Neural cell (in vitro differentiated cells): ENCODE data around the gene ISY1. TPM values are rescaled to one million over a fixed set of nuclear protein-coding genes. Genes with fewer than 3 reads are reported as not detected.

Experiments
- H2AFZ ChIP-seq: fragments of 200-600, 300-800 bp; sonication (generic), shearing (Covaris generic); 2 replicates; pipeline ENCODE4 v1.6.0; 2014; ENCODE audit warnings: low read depth, mild to moderate bottlenecking, antibody characterized with exemption, low read length, moderate library complexity
- H3F3A ChIP-seq: fragments of 200-600 bp; shearing (Covaris generic); 2 replicates; pipeline ENCODE4 v1.6.1; 2016; ENCODE audit warnings: mild to moderate bottlenecking, moderate library complexity, mixed read lengths, antibody characterized with exemption, low read length; ENCODE audit not compliant: insufficient read depth, poor library complexity, severe bottlenecking
- H3K27ac ChIP-seq: fragments of 200-600, 300-800 bp; sonication (generic), shearing (Covaris generic); 2 replicates; pipeline ENCODE4 v1.5.1; 2014; ENCODE audit warnings: mild to moderate bottlenecking, low read length, moderate library complexity
- H3K27me3 ChIP-seq: fragments of 300-800, 200-600 bp; sonication (generic), shearing (Covaris generic); 2 replicates; pipeline ENCODE4 v1.6.0; 2014; ENCODE audit warnings: mild to moderate bottlenecking, low read depth, low read length, moderate library complexity; ENCODE audit not compliant: insufficient read depth
- H3K36me3 ChIP-seq: fragments of 300-800, 200-600 bp; sonication (generic), shearing (Covaris generic); 2 replicates; pipeline ENCODE4 v1.5.1; 2014; ENCODE audit warnings: mild to moderate bottlenecking, antibody characterized with exemption, low read length, moderate library complexity; ENCODE audit not compliant: insufficient read depth
- H3K4me2 ChIP-seq: fragments of 300-800, 200-600 bp; sonication (generic), shearing (Covaris generic); 2 replicates; pipeline ENCODE4 v1.6.0; 2014; ENCODE audit warnings: mild to moderate bottlenecking, low read length
- H3K4me3 ChIP-seq: fragments of 300-800, 200-600 bp; sonication (generic), shearing (Covaris generic); 2 replicates; pipeline ENCODE4 v1.5.1; 2014; ENCODE audit warnings: mild to moderate bottlenecking, low read length, moderate library complexity
- H3K79me2 ChIP-seq: fragments of 200-600 bp; shearing (Covaris generic); replicated peaks from 2 replicates; pipeline ENCODE4 v1.6.0; 2014; ENCODE audit warnings: mild to moderate bottlenecking, low read length, moderate library complexity; ENCODE audit not compliant: insufficient read depth
- H3K9ac ChIP-seq: fragments of 300-800, 200-600 bp; sonication (generic), shearing (Covaris generic); 2 replicates; pipeline ENCODE4 v1.6.1; 2016; ENCODE audit warnings: mild to moderate bottlenecking, low read length, mixed read lengths
- H3K9me2 ChIP-seq: fragments of 200-600 bp; shearing (Covaris generic); 2 replicates; pipeline ENCODE4 v1.6.1; 2016; ENCODE audit warnings: mild to moderate bottlenecking, low read length, mixed read lengths; ENCODE audit not compliant: insufficient read depth
- H3K9me3 ChIP-seq: fragments of 200-600, 300-800 bp; sonication (generic), shearing (Covaris generic); 2 replicates; pipeline ENCODE4 v1.6.1; 2016; ENCODE audit warnings: mild to moderate bottlenecking, mixed run types, low read length, moderate library complexity, mixed read lengths
- H4K20me1 ChIP-seq: fragments of 200-600 bp; shearing (Covaris generic); 2 replicates; pipeline ENCODE4 v1.6.1; 2016; ENCODE audit warnings: mild to moderate bottlenecking, mixed run types; ENCODE audit not compliant: insufficient read depth
- CTCF ChIP-seq: fragments of 450-650 bp; IDR thresholded peaks from 2 replicates; pipeline ENCODE4 v1.5.1; 2014; ENCODE audit warnings: antibody characterized with exemption, mild to moderate bottlenecking, moderate library complexity; ENCODE audit not compliant: poor library complexity, severe bottlenecking
- EP300 ChIP-seq: fragments of 450-650 bp; conservative IDR thresholded peaks from 2 replicates; pipeline ENCODE4 v1.6.1; 2014; ENCODE audit warnings: antibody characterized with exemption, mild to moderate bottlenecking, moderate library complexity; ENCODE audit not compliant: poor library complexity, severe bottlenecking
- EZH2 ChIP-seq: fragments of 200-600, 300-800 bp; shearing (Covaris generic), sonication (generic); IDR thresholded peaks from 2 replicates; pipeline ENCODE4 v1.6.1; 2014; ENCODE audit warnings: antibody characterized with exemption, low read length, borderline replicate concordance, mild to moderate bottlenecking; ENCODE audit not compliant: insufficient read depth, poor library complexity, severe bottlenecking
- MXI1 ChIP-seq: fragments of 450-650 bp; conservative IDR thresholded peaks from 2 replicates; pipeline ENCODE4 v1.6.1; 2014; ENCODE audit warnings: antibody characterized with exemption, mild to moderate bottlenecking; ENCODE audit not compliant: poor library complexity, severe bottlenecking
- POLR2AphosphoS5 ChIP-seq: IDR thresholded peaks from 2 replicates; pipeline ENCODE4 v1.6.1; 2012
- RAD21 ChIP-seq: fragments of 450-650 bp; conservative IDR thresholded peaks from 2 replicates; pipeline ENCODE4 v1.6.1; 2014; ENCODE audit warnings: antibody characterized with exemption, mild to moderate bottlenecking, moderate library complexity
- SMC3 ChIP-seq: fragments of 450-650 bp; conservative IDR thresholded peaks from 2 replicates; pipeline ENCODE4 v1.6.1; 2014; ENCODE audit warnings: antibody characterized with exemption, mild to moderate bottlenecking, moderate library complexity; ENCODE audit not compliant: poor library complexity
- TAF1 ChIP-seq: IDR thresholded peaks from 2 replicates; pipeline ENCODE4 v1.6.1; 2012; ENCODE audit warnings: low read depth
- polyA plus RNA-seq: library from polyadenylated mRNA; depleted of rRNA; stranded (reverse); fragments of >200 nt; gene quantifications from 2 replicates; pipeline ENCODE4 v1.2.3, GENCODE V29; 2014
- TF ChIP-seq, protein P1 (sequence below): IDR thresholded peaks from 2 replicates; pipeline ENCODE4 v1.6.1; 2012; ENCODE audit warnings: borderline replicate concordance

ISY1 gene
- polyA plus RNA-seq, 1 donor from 2014 or later: 23.3 TPM

DNA sequence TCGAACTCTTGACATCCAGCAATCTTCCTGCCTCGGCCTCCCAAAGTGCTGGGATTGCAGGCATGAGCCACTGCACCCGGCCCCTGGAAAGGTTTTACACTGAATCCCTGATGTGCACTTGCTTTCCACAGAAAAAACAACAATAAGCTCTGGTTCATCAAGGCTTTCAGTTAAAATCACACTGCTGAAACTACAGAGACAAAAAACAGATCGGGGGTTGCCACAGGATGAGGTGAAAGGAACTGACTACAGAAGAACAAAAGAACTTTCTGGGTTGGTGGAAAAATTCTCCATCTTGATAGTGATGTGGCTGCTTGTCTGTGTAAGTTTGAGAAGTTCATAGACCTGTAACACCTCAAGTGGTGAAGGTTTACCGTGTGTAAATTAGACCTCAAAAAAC is 42.1 kb downstream of the ISY1 start:
- Histone ChIP-seq H3K4me2 (no peak overlapping the region), H3K9ac (no peak overlapping the region), H4K20me1 (no peaks in the 10 kb centered on the region), H2AFZ (no peak overlapping the region), H3K79me2 (no peaks in the 10 kb centered on the region), H3K9me2 (no peaks in the 10 kb centered on the region), H3K4me3 (no peak overlapping the region), H3F3A (peaks cover 3% of the 10 kb centered on the region), H3K9me3 (no peaks in the 10 kb centered on the region), H3K36me3 (no peaks in the 10 kb centered on the region), H3K27ac (no peak overlapping the region), H3K27me3 (no peaks in the 10 kb centered on the region)
- TF ChIP-seq CTCF (no peak), RAD21 (no peak), MXI1 (no peak), POLR2AphosphoS5 (no peak)
- TF ChIP-seq, protein P1, sequence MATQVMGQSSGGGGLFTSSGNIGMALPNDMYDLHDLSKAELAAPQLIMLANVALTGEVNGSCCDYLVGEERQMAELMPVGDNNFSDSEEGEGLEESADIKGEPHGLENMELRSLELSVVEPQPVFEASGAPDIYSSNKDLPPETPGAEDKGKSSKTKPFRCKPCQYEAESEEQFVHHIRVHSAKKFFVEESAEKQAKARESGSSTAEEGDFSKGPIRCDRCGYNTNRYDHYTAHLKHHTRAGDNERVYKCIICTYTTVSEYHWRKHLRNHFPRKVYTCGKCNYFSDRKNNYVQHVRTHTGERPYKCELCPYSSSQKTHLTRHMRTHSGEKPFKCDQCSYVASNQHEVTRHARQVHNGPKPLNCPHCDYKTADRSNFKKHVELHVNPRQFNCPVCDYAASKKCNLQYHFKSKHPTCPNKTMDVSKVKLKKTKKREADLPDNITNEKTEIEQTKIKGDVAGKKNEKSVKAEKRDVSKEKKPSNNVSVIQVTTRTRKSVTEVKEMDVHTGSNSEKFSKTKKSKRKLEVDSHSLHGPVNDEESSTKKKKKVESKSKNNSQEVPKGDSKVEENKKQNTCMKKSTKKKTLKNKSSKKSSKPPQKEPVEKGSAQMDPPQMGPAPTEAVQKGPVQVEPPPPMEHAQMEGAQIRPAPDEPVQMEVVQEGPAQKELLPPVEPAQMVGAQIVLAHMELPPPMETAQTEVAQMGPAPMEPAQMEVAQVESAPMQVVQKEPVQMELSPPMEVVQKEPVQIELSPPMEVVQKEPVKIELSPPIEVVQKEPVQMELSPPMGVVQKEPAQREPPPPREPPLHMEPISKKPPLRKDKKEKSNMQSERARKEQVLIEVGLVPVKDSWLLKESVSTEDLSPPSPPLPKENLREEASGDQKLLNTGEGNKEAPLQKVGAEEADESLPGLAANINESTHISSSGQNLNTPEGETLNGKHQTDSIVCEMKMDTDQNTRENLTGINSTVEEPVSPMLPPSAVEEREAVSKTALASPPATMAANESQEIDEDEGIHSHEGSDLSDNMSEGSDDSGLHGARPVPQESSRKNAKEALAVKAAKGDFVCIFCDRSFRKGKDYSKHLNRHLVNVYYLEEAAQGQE: no peak

DNA sequence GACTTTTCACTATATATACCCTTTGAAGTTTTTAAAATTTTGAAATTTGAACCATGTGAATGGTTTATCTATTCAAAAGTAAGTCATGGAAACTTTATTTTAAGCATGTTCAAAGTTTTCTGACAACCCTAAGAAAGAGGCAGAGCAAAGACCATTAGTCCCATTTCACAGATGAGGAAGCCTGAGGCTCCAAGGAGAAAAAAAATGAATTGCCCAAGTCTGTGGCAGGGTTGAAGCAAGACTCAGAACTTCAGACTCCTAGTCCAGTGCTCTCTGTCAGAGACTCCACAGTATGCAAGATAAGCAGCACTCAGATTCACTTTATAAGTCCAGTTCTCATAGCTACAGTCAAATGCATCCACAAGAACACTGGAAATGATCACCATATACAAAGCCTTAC is 43.7 kb downstream of the ISY1 start:
- no peaks in the 10 kb centered on the region for H3K79me2 ChIP-seq
- no peaks in the 10 kb centered on the region for H3K27me3 ChIP-seq
- no peak overlapping the region for H3K9ac ChIP-seq
- H3K4me3 ChIP-seq: no peak overlapping the region
- peaks cover 3% of the 10 kb centered on the region for H3F3A ChIP-seq
- no peak overlapping the region for H2AFZ ChIP-seq
- H3K4me2 ChIP-seq: no peak overlapping the region
- no peaks in the 10 kb centered on the region for H4K20me1 ChIP-seq
- H3K9me2 ChIP-seq: no peaks in the 10 kb centered on the region
- H3K36me3 ChIP-seq: no peaks in the 10 kb centered on the region
- H3K27ac ChIP-seq: no peak overlapping the region
- no peaks in the 10 kb centered on the region for H3K9me3 ChIP-seq
- TF ChIP-seq CTCF: no peak
- no peak for TF ChIP-seq POLR2AphosphoS5
- TF ChIP-seq, protein P1: no peak
- no peak for TF ChIP-seq EP300
- no peak for TF ChIP-seq SMC3
- no peak for TF ChIP-seq TAF1
- TF ChIP-seq EZH2: no peak
- TF ChIP-seq RAD21: no peak
- no peak for TF ChIP-seq MXI1
